H1 (cell line): ENCODE data around the gene KSR2. TPM values are rescaled to one million over a fixed set of nuclear protein-coding genes. Genes with fewer than 3 reads are reported as not detected.

Source experiments
- CTCF ChIA-PET: fragments of 300-600 bp; sonication (Branson Sonifier 250); formaldehyde crosslinking; loops from one replicate; lab custom pipeline; 2021; ENCODE audit not compliant: partially characterized antibody; lab: Charles Lee
- POLR2A ChIA-PET: fragments of 300-600 bp; sonication (Branson Sonifier 250); formaldehyde crosslinking; loops from one replicate; lab custom pipeline; 2021; ENCODE audit warnings: inconsistent platforms; ENCODE audit not compliant: partially characterized antibody; lab: Charles Lee
- DNase-seq, 2 experiments: peaks; one replicate each; pipeline versions ENCODE4 v3.0.0 to v3.0.0-alpha.2; 2010 to 2022; ENCODE audit warnings: low spot score in 2 of 2, low read depth in 1 of 2, mixed read lengths in 1 of 2
- FAIRE-seq: peaks from 2 replicates; lab custom pipeline; 2011; peaks lifted over from hg19 to GRCh38; lab: Jason Lieb, UNC
- H2AFZ ChIP-seq: 2 replicates; pipeline ENCODE4 v1.8.1; 2012; ENCODE audit warnings: low read length, inconsistent platforms
- H2AK5ac ChIP-seq: 2 replicates; pipeline ENCODE4 v1.6.1; 2013; ENCODE audit warnings: low read depth, low read length
- H2BK120ac ChIP-seq: replicated peaks from 2 replicates; pipeline ENCODE3; 2013; ENCODE audit warnings: low read depth, low read length, inconsistent platforms
- H2BK12ac ChIP-seq: 2 replicates; pipeline ENCODE4 v1.6.1; 2013; ENCODE audit warnings: low read depth, low read length
- H2BK15ac ChIP-seq: 2 replicates; pipeline ENCODE4 v1.6.1; 2013; ENCODE audit warnings: low read length
- H2BK20ac ChIP-seq: 2 replicates; pipeline ENCODE4 v1.6.1; 2013; ENCODE audit warnings: low read length
- H2BK5ac ChIP-seq: 2 replicates; pipeline ENCODE4 v1.6.1; 2013; ENCODE audit warnings: low read depth, low read length
- H3K14ac ChIP-seq: 2 replicates; pipeline ENCODE4 v1.6.1; 2013; ENCODE audit warnings: inconsistent platforms; ENCODE audit not compliant: insufficient read length
- H3K18ac ChIP-seq: 2 replicates; pipeline ENCODE4 v1.6.1; 2013; ENCODE audit warnings: low read length; ENCODE audit errors: extremely low read depth
- H3K23ac ChIP-seq: 2 replicates; pipeline ENCODE4 v1.6.1; 2013; ENCODE audit warnings: inconsistent platforms; ENCODE audit not compliant: insufficient read length
- H3K23me2 ChIP-seq: 2 replicates; pipeline ENCODE4 v1.6.1; 2013; ENCODE audit warnings: low read depth, low read length
- H3K27ac ChIP-seq: 2 replicates; pipeline ENCODE4 v1.6.1; 2011; ENCODE audit warnings: low read depth, low read length, inconsistent platforms
- H3K27me3 ChIP-seq, 4 experiments: replicated peaks in 1 of 4; 1 replicate in 1 of 4; 2 replicates in 3 of 4; pipeline versions ENCODE4 v1.6.1 to v1.8.1; 2011 to 2013; ENCODE audit warnings: low read length in 3 of 4, mild to moderate bottlenecking in 3 of 4, inconsistent platforms in 2 of 4, mixed read lengths in 2 of 4, moderate library complexity in 1 of 4; ENCODE audit not compliant: control insufficient read depth in 3 of 4, insufficient read depth in 3 of 4; ENCODE audit errors: extremely low read depth in 1 of 4
- H3K36me3 ChIP-seq, 4 experiments: 2 replicates each; pipeline versions ENCODE4 v1.6.1 to v1.8.1; 2011 to 2013; ENCODE audit warnings: mild to moderate bottlenecking in 4 of 4, low read length in 3 of 4, moderate library complexity in 2 of 4, control low read depth in 1 of 4, inconsistent platforms in 1 of 4; ENCODE audit not compliant: insufficient read depth in 4 of 4, control insufficient read depth in 2 of 4
- H3K4ac ChIP-seq: replicated peaks from 2 replicates; pipeline ENCODE3; 2013; ENCODE audit warnings: low read length, low read depth, mixed read lengths, inconsistent platforms; ENCODE audit not compliant: insufficient read length
- H3K4me1 ChIP-seq, 4 experiments: replicated peaks in 1 of 4; 1 replicate in 1 of 4; 2 replicates in 3 of 4; pipeline versions ENCODE4 v1.6.1 to v1.8.1; 2011 to 2013; ENCODE audit warnings: low read length in 3 of 4, inconsistent platforms in 2 of 4, mixed read lengths in 1 of 4; ENCODE audit not compliant: insufficient read depth in 4 of 4, control insufficient read depth in 3 of 4
- H3K4me2 ChIP-seq, 2 experiments: 2 replicates each; pipeline versions ENCODE4 v1.6.1 to v1.8.1; 2011 to 2013; ENCODE audit warnings: low read depth in 2 of 2, low read length in 2 of 2, control low read depth in 1 of 2, inconsistent platforms in 1 of 2, mild to moderate bottlenecking in 1 of 2; ENCODE audit not compliant: insufficient read depth in 1 of 2
- H3K4me3 ChIP-seq, 4 experiments: fragments of 200-600, 300-600 bp in 1 of 4; sonication (generic), shearing (Covaris generic), sonication (Bioruptor Twin) in 1 of 4; 2 replicates each; pipeline versions ENCODE4 v1.5.1 to v1.8.1; 2011 to 2016; ENCODE audit warnings: low read length in 4 of 4, low read depth in 3 of 4, control low read depth in 2 of 4, inconsistent platforms in 2 of 4, mild to moderate bottlenecking in 2 of 4, mixed read lengths in 1 of 4, moderate library complexity in 1 of 4; ENCODE audit not compliant: insufficient read depth in 2 of 4; ENCODE audit errors: extremely low read depth in 1 of 4
- H3K56ac ChIP-seq: replicated peaks from 2 replicates; pipeline ENCODE3; 2013; ENCODE audit warnings: low read depth, mild to moderate bottlenecking, mixed read lengths, low read length, inconsistent platforms; ENCODE audit not compliant: insufficient read length
- H3K79me1 ChIP-seq: 2 replicates; pipeline ENCODE4 v1.6.1; 2013; ENCODE audit warnings: low read depth, low read length, control low read depth
- H3K79me2 ChIP-seq, 2 experiments: 2 replicates each; pipeline versions ENCODE4 v1.6.1 to v1.8.1; 2012 to 2013; ENCODE audit warnings: low read length in 2 of 2, mild to moderate bottlenecking in 2 of 2, inconsistent platforms in 1 of 2; ENCODE audit not compliant: insufficient read depth in 2 of 2, control insufficient read depth in 1 of 2
- H3K9ac ChIP-seq, 4 experiments: replicated peaks in 1 of 4; 1 replicate in 1 of 4; 2 replicates in 3 of 4; pipeline versions ENCODE4 v1.6.1 to v1.8.1; 2011 to 2013; ENCODE audit warnings: low read depth in 3 of 4, low read length in 3 of 4, control low read depth in 2 of 4, mild to moderate bottlenecking in 2 of 4, moderate library complexity in 2 of 4, inconsistent platforms in 1 of 4; ENCODE audit errors: extremely low read depth in 1 of 4
- H3K9me3 ChIP-seq, 2 experiments: 2 replicates each; pipeline versions ENCODE4 v1.6.1 to v1.8.1; 2012 to 2013; ENCODE audit warnings: mild to moderate bottlenecking in 2 of 2, moderate library complexity in 2 of 2, control low read depth in 1 of 2, inconsistent platforms in 1 of 2, low read depth in 1 of 2, low read length in 1 of 2, mixed read lengths in 1 of 2; ENCODE audit not compliant: insufficient read depth in 2 of 2
- H4K20me1 ChIP-seq, 2 experiments: replicated peaks in 1 of 2; 2 replicates each; pipeline versions ENCODE3 to v1.8.1; 2011 to 2013; ENCODE audit warnings: inconsistent platforms in 2 of 2, low read length in 2 of 2, mild to moderate bottlenecking in 1 of 2; ENCODE audit not compliant: insufficient read depth in 2 of 2, control insufficient read depth in 1 of 2
- H4K5ac ChIP-seq: 2 replicates; pipeline ENCODE4 v1.6.1; 2013; ENCODE audit warnings: low read length, low read depth, mixed read lengths, inconsistent platforms; ENCODE audit not compliant: insufficient read length
- H4K8ac ChIP-seq: 2 replicates; pipeline ENCODE4 v1.8.0; 2013; ENCODE audit warnings: mild to moderate bottlenecking, moderate library complexity, low read length, inconsistent platforms; ENCODE audit not compliant: insufficient read depth; ENCODE audit errors: extremely low read depth
- H4K91ac ChIP-seq: replicated peaks from 2 replicates; pipeline ENCODE3; 2013; ENCODE audit warnings: low read length, mixed read lengths, inconsistent platforms; ENCODE audit not compliant: insufficient read length
- BACH1 ChIP-seq: IDR thresholded peaks from 2 replicates; pipeline ENCODE4 v1.6.1; 2012; ENCODE audit warnings: low read length, improper control_type of control experiment
- RFX5 ChIP-seq: IDR thresholded peaks from 2 replicates; pipeline ENCODE4 v1.6.1; 2011; ENCODE audit warnings: low read depth, low read length, improper control_type of control experiment, borderline replicate concordance
- SP1 ChIP-seq: IDR thresholded peaks from 2 replicates; pipeline ENCODE4 v1.6.1; 2011; ENCODE audit warnings: low read depth, low read length
- SRF ChIP-seq: IDR thresholded peaks from 2 replicates; pipeline ENCODE4 v1.6.1; 2011; ENCODE audit warnings: mild to moderate bottlenecking, low read depth, low read length, moderate library complexity
- TAF7 ChIP-seq: optimal IDR thresholded peaks from 2 replicates; pipeline ENCODE3; 2011; ENCODE audit warnings: low read depth, mild to moderate bottlenecking, inconsistent platforms, low read length, moderate library complexity, borderline replicate concordance
- TCF12 ChIP-seq: IDR thresholded peaks from 2 replicates; pipeline ENCODE4 v1.6.1; 2011; ENCODE audit warnings: low read depth, mild to moderate bottlenecking, low read length
- ZNF274 ChIP-seq: IDR thresholded peaks from 2 replicates; pipeline ENCODE4 v1.7.0; 2012; ENCODE audit warnings: low read length, borderline replicate concordance; ENCODE audit errors: extremely low read depth
- WGBS, 2 experiments: shearing (Covaris generic) in 1 of 2; methylation state at CpG; one replicate each; pipeline versions ENCODE4 v1.1.6 to v1.1.7; 2013 to 2015; ENCODE audit warnings: low lambda C conversion rate in 2 of 2, mixed read lengths in 2 of 2, inconsistent platforms in 1 of 2, low coverage in 1 of 2, missing lambda C conversion rate in 1 of 2; ENCODE audit not compliant: insufficient replicate concordance in 2 of 2, insufficient coverage in 1 of 2, insufficient read length in 1 of 2; ENCODE audit errors: extremely low coverage in 1 of 2, missing lambda C conversion rate in 1 of 2; 5-methylcytosine and 5-hydroxymethylcytosine counted together
- polyA plus RNA-seq, 7 experiments: library from polyadenylated mRNA; depleted of rRNA in 3 of 7; stranded (reverse) in 5 of 7; unstranded in 2 of 7; fragments of >200 nt in 5 of 7; fragments of 200-250 nt in 2 of 7; gene quantifications; 1 replicate in 5 of 7; 2 replicates in 1 of 7; 4 replicates in 1 of 7; pipeline versions ENCODE4 v1.2.1 to v1.2.3, GENCODE V29; 2011 to 2013; ENCODE audit warnings: missing spikeins in 2 of 7, mixed read lengths in 2 of 7
- total RNA-seq: library from RNA; stranded (reverse); fragmentation: NEBNext Ultra II Directional; extraction: Animal tissue kit (Norgen Biotek cat#: 25700); gene quantifications from 2 replicates; pipeline ENCODE4 v1.2.1, GENCODE V29; 2021
- TF ChIP-seq, protein P1 (sequence below): IDR thresholded peaks from 2 replicates; pipeline ENCODE4 v1.6.1; 2012; ENCODE audit warnings: inconsistent platforms

KSR2 gene
- total and polyA plus RNA-seq, 2 of the 8 experiments (the other 6 are each of a cell fraction or from before 2014, with no cell fraction given): 0.74 to 2.2 TPM

DNA sequence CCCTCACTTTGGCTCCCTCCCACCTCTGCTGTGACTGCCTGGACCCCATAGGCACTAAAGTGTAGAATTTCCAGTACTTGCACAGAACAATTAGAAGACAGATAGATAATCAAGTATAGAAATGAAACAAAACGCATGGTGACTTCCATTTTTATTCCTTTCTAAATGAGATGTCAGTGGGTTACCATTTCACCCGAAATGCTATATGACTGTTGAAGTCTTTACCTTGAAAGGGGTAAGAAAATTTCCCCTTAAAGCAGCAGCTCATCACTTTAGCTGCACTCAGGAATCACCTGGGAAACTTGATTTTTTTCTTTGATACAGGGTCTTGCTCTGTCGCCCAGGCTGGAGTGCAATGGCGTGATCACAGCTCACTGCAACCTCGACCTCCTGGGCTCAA, 12.5 kb upstream of the KSR2 start:
- Histone ChIP-seq H3K4ac (no peak overlapping the region), H3K56ac (no peak overlapping the region), H3K9ac (no peak overlapping the region), H2BK12ac (no peak overlapping the region), H4K5ac (no peak overlapping the region), H3K14ac (no peak overlapping the region), H3K4me1 (no peaks in the 10 kb centered on the region), H3K18ac (no peak overlapping the region), H3K79me2 (no peaks in the 10 kb centered on the region), H4K91ac (no peak overlapping the region), H3K4me2 (no peak overlapping the region), H3K27me3 (no peaks in the 10 kb centered on the region), H2BK20ac (no peak overlapping the region), H3K23ac (no peak overlapping the region), H2AK5ac (no peak overlapping the region), H4K20me1 (no peaks in the 10 kb centered on the region), H2BK120ac (no peak overlapping the region), H3K27ac (no peak overlapping the region), H3K9me3 (no peaks in the 10 kb centered on the region), H2BK5ac (no peak overlapping the region), H2AFZ (no peak overlapping the region), H2BK15ac (no peak overlapping the region), H3K23me2 (no peaks in the 10 kb centered on the region), H4K8ac (no peak overlapping the region), H3K36me3 (no peaks in the 10 kb centered on the region), H3K79me1 (no peaks in the 10 kb centered on the region), H3K4me3 (no peak overlapping the region)
- 86% methylated on average over 5 of the region's 5 CpGs; no CpG with 5 or more reads in 1 of the 2 experiments for WGBS, 2 experiments
- FAIRE-seq (no peak), DNase-seq (no peak)
- ChIA-PET POLR2A (no interaction called here), CTCF (no interaction called here)
- TF ChIP-seq ZNF274 (no peak), RFX5 (no peak), BACH1 (no peak), TAF7 (no peak), SP1 (no peak), SRF (no peak), TCF12 (no peak)
- TF ChIP-seq, protein P1, sequence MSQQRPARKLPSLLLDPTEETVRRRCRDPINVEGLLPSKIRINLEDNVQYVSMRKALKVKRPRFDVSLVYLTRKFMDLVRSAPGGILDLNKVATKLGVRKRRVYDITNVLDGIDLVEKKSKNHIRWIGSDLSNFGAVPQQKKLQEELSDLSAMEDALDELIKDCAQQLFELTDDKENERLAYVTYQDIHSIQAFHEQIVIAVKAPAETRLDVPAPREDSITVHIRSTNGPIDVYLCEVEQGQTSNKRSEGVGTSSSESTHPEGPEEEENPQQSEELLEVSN: no peak
